Brain microvascular endothelial cell (primary cell): ENCODE results near the gene PCDHA4.
"Not testable (repeated sequence)": the region's sequence is repeated elsewhere in the genome, so short reads cannot be mapped to it uniquely, and the experiment has no call there.

Source experiments
- DNase-seq: peaks from one replicate; pipeline ENCODE4 v3.0.0-alpha.2; 2020
- H3K27ac ChIP-seq: fragments of 250-450 bp; sonication (Bioruptor Pico); 2 replicates; pipeline ENCODE4 v1.5.1; 2020; ENCODE audit warnings: mild to moderate bottlenecking, moderate library complexity
- H3K27me3 ChIP-seq: fragments of 250-450 bp; sonication (Bioruptor Pico); replicated peaks from 2 replicates; pipeline ENCODE4 v1.5.1; 2020; ENCODE audit warnings: mild to moderate bottlenecking
- H3K36me3 ChIP-seq: fragments of 250-450 bp; sonication (Bioruptor Pico); replicated peaks from 2 replicates; pipeline ENCODE4 v1.5.1; 2020; ENCODE audit warnings: mild to moderate bottlenecking
- H3K4me3 ChIP-seq: 2 replicates; pipeline ENCODE4 v1.5.1; 2011; ENCODE audit warnings: low read depth, mild to moderate bottlenecking, control low read depth, low read length, moderate library complexity
- in situ Hi-C: cut with HindIII; loops from 2 replicates; pipeline ENCODE4 v1.10.0; 2017; ENCODE audit warnings: low sequenced_read_pairs, low pct_ligation_motif_present
- TF ChIP-seq, protein P1 (sequence below): IDR thresholded peaks from 2 replicates; pipeline ENCODE4 v1.5.1; 2011; ENCODE audit warnings: low read depth, mild to moderate bottlenecking, moderate library complexity, low read length, control low read depth, inconsistent platforms; ENCODE audit errors: missing control alignments

PCDHA4 gene

DNA sequence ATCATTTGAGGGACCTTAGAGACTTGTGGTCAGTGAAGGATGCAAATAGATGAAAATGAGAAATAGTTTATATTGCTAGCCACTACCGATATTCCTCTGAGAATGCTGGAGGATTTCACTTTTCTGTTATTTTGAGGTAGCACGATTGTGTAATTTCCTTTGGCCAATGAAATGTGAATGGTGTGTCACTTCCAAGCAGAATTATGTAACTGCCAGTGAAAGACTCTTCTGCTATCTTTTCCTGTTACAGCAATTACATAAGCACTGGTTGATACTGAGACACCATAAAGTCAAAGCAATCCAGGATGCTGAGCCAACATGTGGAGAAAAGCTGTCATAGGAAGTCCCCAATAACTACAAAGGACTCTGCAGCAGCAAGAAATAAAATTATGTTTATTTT, 15.8 kb upstream of the PCDHA4 start:
- in situ Hi-C loops, result no loop called here
- no peak overlapping the region for H3K4me3 ChIP-seq
- no peak for DNase-seq
- no peaks in the 10 kb centered on the region for H3K27me3 ChIP-seq
- TF ChIP-seq, protein P1, sequence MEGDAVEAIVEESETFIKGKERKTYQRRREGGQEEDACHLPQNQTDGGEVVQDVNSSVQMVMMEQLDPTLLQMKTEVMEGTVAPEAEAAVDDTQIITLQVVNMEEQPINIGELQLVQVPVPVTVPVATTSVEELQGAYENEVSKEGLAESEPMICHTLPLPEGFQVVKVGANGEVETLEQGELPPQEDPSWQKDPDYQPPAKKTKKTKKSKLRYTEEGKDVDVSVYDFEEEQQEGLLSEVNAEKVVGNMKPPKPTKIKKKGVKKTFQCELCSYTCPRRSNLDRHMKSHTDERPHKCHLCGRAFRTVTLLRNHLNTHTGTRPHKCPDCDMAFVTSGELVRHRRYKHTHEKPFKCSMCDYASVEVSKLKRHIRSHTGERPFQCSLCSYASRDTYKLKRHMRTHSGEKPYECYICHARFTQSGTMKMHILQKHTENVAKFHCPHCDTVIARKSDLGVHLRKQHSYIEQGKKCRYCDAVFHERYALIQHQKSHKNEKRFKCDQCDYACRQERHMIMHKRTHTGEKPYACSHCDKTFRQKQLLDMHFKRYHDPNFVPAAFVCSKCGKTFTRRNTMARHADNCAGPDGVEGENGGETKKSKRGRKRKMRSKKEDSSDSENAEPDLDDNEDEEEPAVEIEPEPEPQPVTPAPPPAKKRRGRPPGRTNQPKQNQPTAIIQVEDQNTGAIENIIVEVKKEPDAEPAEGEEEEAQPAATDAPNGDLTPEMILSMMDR, result no peak
- H3K36me3 ChIP-seq, result no peaks in the 10 kb centered on the region
- no peak overlapping the region for H3K27ac ChIP-seq

DNA sequence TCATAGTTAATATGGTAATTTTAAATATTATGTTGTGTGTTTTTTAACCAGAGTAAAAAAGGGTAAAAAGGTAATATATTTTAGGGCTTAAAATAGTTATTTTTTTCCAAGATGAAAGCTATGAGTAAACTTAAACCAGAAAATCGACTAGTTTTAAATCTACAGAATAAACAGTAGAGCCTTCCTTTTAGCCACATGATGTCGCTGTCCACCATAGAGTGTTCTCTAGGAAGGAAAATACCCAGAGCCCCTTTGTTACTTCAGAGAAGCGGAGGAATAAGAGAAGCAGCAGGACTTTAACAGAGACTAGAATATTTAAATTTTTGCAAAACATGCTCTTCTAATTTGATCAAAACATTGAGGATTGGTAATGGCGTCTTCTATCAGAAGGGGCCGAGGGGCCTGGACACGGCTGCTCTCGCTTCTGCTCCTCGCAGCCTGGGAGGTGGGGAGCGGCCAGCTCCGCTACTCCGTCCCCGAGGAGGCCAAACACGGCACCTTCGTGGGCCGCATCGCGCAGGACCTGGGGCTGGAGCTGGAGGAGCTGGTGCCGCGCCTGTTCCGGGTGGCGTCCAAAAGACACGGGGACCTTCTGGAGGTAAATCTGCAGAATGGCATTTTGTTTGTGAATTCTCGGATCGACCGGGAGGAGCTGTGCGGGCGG, 12.1 kb upstream of the PCDHA4 start, which contains the start of gene PCDHA2:
Gene PCDHA2, plus strand, starts transcription at position 258 of the 664 bp plus-strand sequence.
- H3K27ac ChIP-seq, result no peak within 1 kb of the TSS
- H3K27me3 ChIP-seq, result no peaks in the 10 kb centered on the region
- H3K36me3 ChIP-seq, result no peaks in the 10 kb centered on the region
- no peak for DNase-seq
- in situ Hi-C loops, result no loop called here
- H3K4me3 ChIP-seq, result no peak within 1 kb of the TSS
- TF ChIP-seq, protein P1, result peak; percentile 7

DNA sequence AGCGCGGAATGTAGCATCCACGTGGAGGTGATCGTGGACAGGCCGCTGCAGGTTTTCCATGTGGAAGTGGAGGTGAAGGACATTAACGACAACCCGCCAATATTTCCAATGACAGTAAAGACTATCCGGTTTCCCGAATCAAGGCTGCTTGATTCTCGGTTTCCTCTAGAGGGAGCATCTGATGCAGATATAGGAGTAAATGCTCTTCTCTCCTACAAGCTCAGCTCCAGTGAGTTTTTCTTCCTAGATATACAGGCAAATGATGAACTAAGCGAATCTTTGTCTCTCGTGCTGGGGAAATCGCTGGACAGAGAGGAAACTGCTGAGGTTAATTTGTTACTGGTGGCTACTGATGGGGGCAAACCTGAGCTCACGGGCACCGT, 11.6 kb upstream of the PCDHA4 start:
- in situ Hi-C loops, result no loop called here
- H3K36me3 ChIP-seq, result no peaks in the 10 kb centered on the region
- no peak overlapping the region for H3K27ac ChIP-seq
- no peak for DNase-seq
- H3K4me3 ChIP-seq, result no peak overlapping the region
- no peaks in the 10 kb centered on the region for H3K27me3 ChIP-seq
- TF ChIP-seq, protein P1, result peak; percentile 32

DNA sequence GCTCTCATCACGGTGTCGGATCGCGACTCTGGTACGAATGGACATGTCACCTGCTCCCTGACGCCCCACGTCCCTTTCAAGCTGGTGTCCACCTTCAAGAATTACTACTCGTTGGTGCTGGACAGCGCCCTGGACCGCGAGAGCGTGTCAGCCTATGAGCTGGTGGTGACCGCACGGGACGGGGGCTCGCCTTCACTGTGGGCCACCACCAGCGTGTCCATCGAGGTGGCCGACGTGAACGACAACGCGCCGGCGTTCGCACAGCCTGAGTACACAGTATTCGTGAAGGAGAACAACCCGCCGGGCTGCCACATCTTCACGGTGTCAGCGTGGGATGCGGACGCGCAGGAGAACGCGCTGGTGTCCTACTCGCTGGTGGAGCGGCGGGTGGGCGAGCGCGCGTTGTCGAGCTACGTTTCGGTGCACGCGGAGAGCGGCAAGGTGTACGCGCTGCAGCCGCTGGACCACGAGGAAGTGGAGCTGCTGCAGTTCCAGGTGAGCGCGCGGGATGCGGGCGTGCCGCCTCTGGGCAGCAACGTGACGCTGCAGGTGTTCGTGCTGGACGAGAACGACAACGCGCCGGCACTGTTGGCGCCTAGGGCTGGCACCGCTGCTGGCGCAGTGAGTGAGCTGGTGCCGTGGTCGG, 10.7 kb upstream of the PCDHA4 start:
- H3K4me3 ChIP-seq, DNase-seq, in situ Hi-C loops, H3K36me3 ChIP-seq, H3K27me3 ChIP-seq, H3K27ac ChIP-seq: not testable (repeated sequence)

DNA sequence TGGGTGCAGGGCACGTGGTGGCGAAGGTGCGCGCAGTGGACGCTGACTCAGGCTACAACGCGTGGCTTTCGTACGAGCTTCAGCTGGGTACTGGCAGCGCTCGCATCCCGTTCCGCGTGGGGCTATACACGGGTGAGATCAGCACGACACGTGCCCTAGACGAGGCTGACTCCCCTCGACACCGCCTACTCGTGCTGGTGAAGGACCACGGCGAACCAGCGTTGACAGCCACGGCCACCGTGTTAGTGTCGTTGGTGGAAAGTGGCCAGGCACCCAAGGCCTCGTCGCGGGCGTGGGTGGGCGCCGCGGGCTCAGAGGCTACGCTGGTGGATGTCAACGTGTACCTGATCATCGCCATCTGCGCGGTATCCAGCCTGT, 10.2 kb upstream of the PCDHA4 start:
- in situ Hi-C loops, result no loop called here
- no peaks in the 10 kb centered on the region for H3K36me3 ChIP-seq
- no peaks in the 10 kb centered on the region for H3K27me3 ChIP-seq
- H3K4me3 ChIP-seq, result no peak overlapping the region
- DNase-seq, result no peak
- H3K27ac ChIP-seq, result no peak overlapping the region
- TF ChIP-seq, protein P1, result no peak

DNA sequence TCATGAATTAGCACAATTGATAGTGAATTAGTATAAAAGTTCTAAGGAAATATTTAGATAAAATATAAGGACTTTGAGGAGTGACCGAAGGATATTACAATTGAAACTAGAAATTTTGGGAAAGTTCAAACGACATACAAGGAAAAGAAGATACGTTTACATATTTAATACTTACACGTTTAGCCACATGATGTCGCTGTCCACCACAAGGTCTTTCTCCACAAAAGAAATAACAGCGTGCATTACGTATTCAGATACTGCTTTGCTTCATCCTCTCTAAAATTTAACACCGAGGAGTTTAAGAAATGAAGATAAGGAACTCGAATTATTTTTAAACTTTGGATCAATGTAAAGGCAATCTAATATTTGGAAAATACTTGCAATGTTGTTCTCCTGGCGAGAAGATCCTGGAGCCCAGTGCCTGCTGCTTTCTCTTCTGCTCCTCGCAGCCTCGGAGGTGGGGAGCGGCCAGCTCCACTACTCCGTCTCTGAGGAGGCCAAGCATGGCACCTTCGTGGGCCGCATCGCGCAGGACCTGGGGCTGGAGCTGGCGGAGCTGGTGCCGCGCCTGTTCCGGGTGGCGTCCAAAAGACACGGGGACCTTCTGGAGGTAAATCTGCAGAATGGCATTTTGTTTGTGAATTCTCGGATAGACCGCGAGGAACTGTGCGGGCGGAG, 5.9 kb upstream of the PCDHA4 start, which contains the start of gene PCDHA3:
Gene PCDHA3, plus strand, starts transcription at position 242 of the 678 bp plus-strand sequence.
- Histone ChIP-seq H3K27me3 (no peaks in the 10 kb centered on the region), H3K4me3 (no peak within 1 kb of the TSS), H3K27ac (no peak within 1 kb of the TSS), H3K36me3 (no peaks in the 10 kb centered on the region)
- in situ Hi-C loops, result no loop called here
- DNase-seq, result no peak
- TF ChIP-seq, protein P1, result peak; percentile 15
